Spleen (tissue), 11 donors: ENCODE data around the gene LRRC42. TPM values are rescaled to one million over a fixed set of nuclear protein-coding genes. Genes with fewer than 3 reads are reported as not detected.

Experiments
- DNase-seq: peaks from one replicate; pipeline ENCODE4 v3.0.0-alpha.2; 2020
- H3K27ac ChIP-seq, 8 donors: fragments of 200-600 bp; sonication (generic) in 7 of 8; 1 replicate in 4 of 8; 2 replicates in 4 of 8; pipeline versions ENCODE4 v1.5.0 to v1.8.0; 2016 to 2021; ENCODE audit warnings: inconsistent platforms in 4 of 8, mild to moderate bottlenecking in 4 of 8, moderate library complexity in 1 of 8
- H3K27me3 ChIP-seq, 7 donors: fragments of 200-600 bp; sonication (generic) in 6 of 7; replicated peaks in 1 of 7; 1 replicate in 4 of 7; 2 replicates in 3 of 7; pipeline versions ENCODE4 v1.5.0 to v1.8.0; 2016 to 2021; ENCODE audit warnings: inconsistent platforms in 3 of 7, mild to moderate bottlenecking in 1 of 7
- H3K36me3 ChIP-seq, 6 donors: fragments of 200-600 bp; sonication (generic) in 5 of 6; 1 replicate in 4 of 6; 2 replicates in 2 of 6; pipeline versions ENCODE4 v1.5.0 to v1.8.0; 2016 to 2021; ENCODE audit warnings: inconsistent platforms in 2 of 6
- H3K4me1 ChIP-seq, 6 donors: fragments of 200-600 bp; sonication (generic) in 5 of 6; 1 replicate in 3 of 6; 2 replicates in 3 of 6; pipeline versions ENCODE4 v1.5.0 to v1.8.0; 2016 to 2021; ENCODE audit warnings: inconsistent platforms in 3 of 6
- H3K4me3 ChIP-seq, 8 donors: fragments of 200-600 bp; sonication (generic) in 7 of 8; 1 replicate in 4 of 8; 2 replicates in 4 of 8; pipeline versions ENCODE4 v1.5.0 to v1.8.0; 2016 to 2021; ENCODE audit warnings: inconsistent platforms in 4 of 8, mild to moderate bottlenecking in 4 of 8, moderate library complexity in 2 of 8
- H3K9me3 ChIP-seq, 8 donors: fragments of 200-600 bp; sonication (generic) in 7 of 8; 1 replicate in 4 of 8; 2 replicates in 4 of 8; pipeline versions ENCODE4 v1.5.0 to v1.8.0; 2016 to 2021; ENCODE audit warnings: inconsistent platforms in 4 of 8
- POLR2A ChIP-seq, 3 donors: fragments of 450-650 bp; IDR thresholded peaks; one replicate each; pipeline ENCODE4 v1.5.1; 2017; ENCODE audit warnings: antibody characterized with exemption in 3 of 3, mild to moderate bottlenecking in 1 of 3
- POLR2AphosphoS5 ChIP-seq, 3 donors: sonication (generic); formaldehyde crosslinking; IDR thresholded peaks; one replicate each; pipeline ENCODE4 v1.5.1; 2017; ENCODE audit warnings: antibody characterized with exemption in 3 of 3
- WGBS, 5 donors: extraction: QIAGEN DNeasy Blood & Tissue Kit in 3 of 5; methylation state at CpG; one replicate each; pipeline versions ENCODE4 v1.1.5 to v1.1.7; 2013 to 2018; 5-methylcytosine and 5-hydroxymethylcytosine counted together
- intact Hi-C: fragments of 100-400 bp; cut with DNase I; formaldehyde crosslinking; loops from one replicate; pipeline ENCODE4 v1.15.0; 2023; ENCODE audit warnings: low total_unique reads
- polyA plus RNA-seq, 3 donors: library from polyadenylated mRNA; stranded (reverse); fragments of 200-250 nt; gene quantifications; one replicate each; pipeline ENCODE4 v1.2.1, GENCODE V29; 2013
- total RNA-seq, 7 donors: library from RNA; depleted of rRNA in 3 of 7; stranded (reverse); fragments of >200 nt in 3 of 7; fragmentation: NEBNext Ultra II Directional in 4 of 7; extraction: Animal tissue kit (Norgen Biotek cat#: 25700) in 4 of 7; gene quantifications; one replicate each; pipeline versions ENCODE4 v1.1.0 to v1.2.1, GENCODE V29; 2016 to 2021
- TF ChIP-seq, protein P1 (sequence below), 11 experiments: fragments of 200-600 bp in 7 of 11; fragments of 450-650 bp in 4 of 11; sonication (generic) in 4 of 11; IDR thresholded peaks in 8 of 11; conservative IDR thresholded peaks in 3 of 11; 1 replicate in 7 of 11; 2 replicates in 4 of 11; pipeline versions ENCODE4 v1.4.0 to v1.8.0; 2016 to 2021; ENCODE audit warnings: antibody characterized with exemption in 11 of 11, inconsistent platforms in 4 of 11, mild to moderate bottlenecking in 1 of 11
- donor health status: healthy with polysubstance abuse.
- donor health status: DM: no; HTN: no; CAD: no; lungs with moderate emphysema.
- donor health status: DM: no; HTN: no; CAD: no.
- donor health status: Bipolar disorder and iron deficiency.
- donor health status: healthy.
- donor health status: DM: no; HTN: no; CAD: no.
- donor health status: DM: yes; HTN: yes; CAD: no.

LRRC42 gene
- total and polyA plus RNA-seq, 10 donors: 4.9 to 13.8 (median 10.5) TPM

DNA sequence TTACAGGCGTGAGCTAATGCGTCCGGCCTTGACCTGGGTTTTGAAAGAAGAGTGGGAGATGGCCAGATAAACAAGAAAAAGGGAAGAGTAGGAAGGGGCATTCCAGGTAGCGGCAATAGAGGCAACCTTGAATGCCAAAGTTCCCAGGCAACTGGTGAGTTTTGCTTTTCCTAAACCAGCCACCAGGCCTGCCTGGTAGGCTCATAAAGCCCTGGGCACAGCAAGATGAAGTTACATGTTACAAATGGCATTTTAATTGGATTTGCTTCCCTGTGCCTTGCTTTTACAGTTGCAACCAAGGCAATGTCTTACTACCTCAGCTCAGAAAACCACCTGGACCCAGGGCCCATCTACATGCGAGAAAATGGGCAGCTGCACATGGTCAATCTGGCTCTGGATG lies 5.5 kb downstream of the LRRC42 start:
- 88 to 94% (median 92%) methylated on average over 5 of the region's 5 CpGs for WGBS, 5 donors
- H3K9me3 ChIP-seq: no peaks in the 10 kb centered on the region

DNA sequence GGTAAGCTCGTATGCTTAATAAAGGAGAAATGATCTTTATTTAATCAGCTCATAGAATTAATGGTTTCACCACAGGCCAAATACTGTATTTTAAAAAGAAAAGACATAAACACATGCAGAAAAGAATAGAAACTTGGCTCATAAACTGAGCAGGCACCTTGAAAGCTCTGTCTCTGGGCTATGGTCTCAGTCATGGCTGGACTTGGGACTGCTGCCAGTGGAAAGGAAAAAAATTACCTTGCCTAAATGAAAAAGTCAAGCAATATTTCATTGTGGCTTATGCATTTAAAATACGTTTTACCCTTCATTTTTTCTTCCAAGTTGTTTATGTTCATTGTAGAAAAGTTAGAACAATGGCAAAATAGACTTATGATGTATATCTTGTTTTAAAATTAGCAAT lies 8.0 kb downstream of the LRRC42 start:
- WGBS, 5 donors: 84 to 94% (median 91%) methylated on average over 2 of the region's 2 CpGs
- intact Hi-C loops: loop anchor here (10.0 kb wide), 1 partner anchor 91 kb away; no protein-coding TSS in a partner anchor

More for the DNA sequence above, 5.5 kb downstream of the LRRC42 start:
- Histone ChIP-seq H3K27me3 (no peaks in the 10 kb centered on the region), H3K4me3 (no peak overlapping the region), H3K27ac (no peak overlapping the region), H3K36me3 (peaks cover 0 to 48% (median 17%) of the 10 kb centered on the region in 6 donors), H3K4me1 (peaks cover 7 to 33% (median 13%) of the 10 kb centered on the region in 6 donors)
- TF ChIP-seq POLR2AphosphoS5 (IDR thresholded peaks at IDR 0.05) (no peak), POLR2A (IDR thresholded peaks at IDR 0.05) (no peak)
- intact Hi-C loops: loop anchor here (10.0 kb wide), 1 partner anchor 93 kb away; no protein-coding TSS in a partner anchor
- no peak for DNase-seq

DNA sequence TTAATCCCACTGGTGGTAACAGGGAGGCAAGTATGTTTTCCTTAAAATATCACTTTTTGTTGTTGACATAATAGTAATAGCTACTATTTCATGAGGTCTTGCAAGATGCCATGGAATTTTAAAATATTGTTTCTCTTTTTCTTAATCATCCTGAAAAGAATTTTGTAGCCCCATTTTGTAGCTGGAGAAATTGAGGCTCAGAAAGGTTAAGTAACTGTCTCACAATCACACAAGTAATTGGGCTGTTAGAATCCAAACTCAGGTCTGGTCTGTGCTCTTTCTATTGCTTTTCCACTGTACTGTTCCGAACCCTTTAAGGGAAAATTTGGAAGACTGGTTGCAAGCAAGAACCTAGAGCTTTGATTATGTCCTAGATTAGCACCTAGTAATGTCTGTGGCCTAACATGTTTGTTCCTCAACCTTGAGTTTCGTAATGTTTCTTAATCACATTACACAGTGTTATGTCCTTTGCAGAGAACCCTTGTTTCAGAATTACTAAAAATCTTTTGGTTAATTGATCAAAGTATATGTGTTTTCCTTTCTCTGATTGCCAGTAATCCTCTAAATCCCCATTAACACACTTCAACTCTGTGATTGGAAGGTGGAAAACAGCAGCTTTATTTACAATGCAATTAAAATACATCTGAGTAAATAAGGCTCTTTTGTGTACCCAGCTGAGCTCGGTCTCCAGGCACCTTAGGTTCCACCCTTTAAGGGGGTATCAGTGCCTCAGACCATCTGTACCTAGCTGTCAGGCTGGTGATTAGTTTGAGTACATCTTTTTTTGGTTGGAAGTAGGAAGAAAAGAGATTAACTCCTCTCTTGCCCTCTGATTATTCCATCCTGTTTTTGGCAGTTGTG lies 10.4 kb downstream of the LRRC42 start:
- Histone ChIP-seq H3K9me3 (no peaks in the 10 kb centered on the region), H3K27me3 (no peaks in the 10 kb centered on the region), H3K4me1 (peaks cover 0 to 27% (median 0%) of the 10 kb centered on the region in 6 donors), H3K4me3 (no peak overlapping the region), H3K27ac (peak overlapping the region in 3 of 8 donors; percentile 47 to 70 (median 53)), H3K36me3 (peaks cover 0 to 92% (median 30%) of the 10 kb centered on the region in 6 donors)
- intact Hi-C loops: loop anchor here (5.0 to 10.0 kb wide), 2 partner anchors 88 to 89 kb away; no protein-coding TSS in a partner anchor
- no peak for DNase-seq
- no peak for TF ChIP-seq POLR2AphosphoS5 (IDR thresholded peaks at IDR 0.05)
- TF ChIP-seq, protein P1, sequence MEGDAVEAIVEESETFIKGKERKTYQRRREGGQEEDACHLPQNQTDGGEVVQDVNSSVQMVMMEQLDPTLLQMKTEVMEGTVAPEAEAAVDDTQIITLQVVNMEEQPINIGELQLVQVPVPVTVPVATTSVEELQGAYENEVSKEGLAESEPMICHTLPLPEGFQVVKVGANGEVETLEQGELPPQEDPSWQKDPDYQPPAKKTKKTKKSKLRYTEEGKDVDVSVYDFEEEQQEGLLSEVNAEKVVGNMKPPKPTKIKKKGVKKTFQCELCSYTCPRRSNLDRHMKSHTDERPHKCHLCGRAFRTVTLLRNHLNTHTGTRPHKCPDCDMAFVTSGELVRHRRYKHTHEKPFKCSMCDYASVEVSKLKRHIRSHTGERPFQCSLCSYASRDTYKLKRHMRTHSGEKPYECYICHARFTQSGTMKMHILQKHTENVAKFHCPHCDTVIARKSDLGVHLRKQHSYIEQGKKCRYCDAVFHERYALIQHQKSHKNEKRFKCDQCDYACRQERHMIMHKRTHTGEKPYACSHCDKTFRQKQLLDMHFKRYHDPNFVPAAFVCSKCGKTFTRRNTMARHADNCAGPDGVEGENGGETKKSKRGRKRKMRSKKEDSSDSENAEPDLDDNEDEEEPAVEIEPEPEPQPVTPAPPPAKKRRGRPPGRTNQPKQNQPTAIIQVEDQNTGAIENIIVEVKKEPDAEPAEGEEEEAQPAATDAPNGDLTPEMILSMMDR (IDR thresholded peaks at IDR 0.05 in 8 of 11, conservative IDR thresholded peaks at IDR 0.05 in 3 of 11): no peak
- TF ChIP-seq POLR2A (IDR thresholded peaks at IDR 0.05): no peak
- 68 to 82% (median 79%) methylated on average over 3 of the region's 3 CpGs for WGBS, 5 donors

More for the DNA sequence above, 8.0 kb downstream of the LRRC42 start:
- no peak for DNase-seq
- Histone ChIP-seq H3K9me3 (no peaks in the 10 kb centered on the region), H3K27ac (no peak overlapping the region), H3K36me3 (peaks cover 0 to 72% (median 17%) of the 10 kb centered on the region in 6 donors), H3K27me3 (no peaks in the 10 kb centered on the region), H3K4me1 (peaks cover 0 to 27% (median 0%) of the 10 kb centered on the region in 6 donors), H3K4me3 (no peak overlapping the region)
- TF ChIP-seq, protein P1 (IDR thresholded peaks at IDR 0.05 in 8 of 11, conservative IDR thresholded peaks at IDR 0.05 in 3 of 11): no peak
- TF ChIP-seq POLR2AphosphoS5 (IDR thresholded peaks at IDR 0.05): no peak
- no peak for TF ChIP-seq POLR2A (IDR thresholded peaks at IDR 0.05)

DNA sequence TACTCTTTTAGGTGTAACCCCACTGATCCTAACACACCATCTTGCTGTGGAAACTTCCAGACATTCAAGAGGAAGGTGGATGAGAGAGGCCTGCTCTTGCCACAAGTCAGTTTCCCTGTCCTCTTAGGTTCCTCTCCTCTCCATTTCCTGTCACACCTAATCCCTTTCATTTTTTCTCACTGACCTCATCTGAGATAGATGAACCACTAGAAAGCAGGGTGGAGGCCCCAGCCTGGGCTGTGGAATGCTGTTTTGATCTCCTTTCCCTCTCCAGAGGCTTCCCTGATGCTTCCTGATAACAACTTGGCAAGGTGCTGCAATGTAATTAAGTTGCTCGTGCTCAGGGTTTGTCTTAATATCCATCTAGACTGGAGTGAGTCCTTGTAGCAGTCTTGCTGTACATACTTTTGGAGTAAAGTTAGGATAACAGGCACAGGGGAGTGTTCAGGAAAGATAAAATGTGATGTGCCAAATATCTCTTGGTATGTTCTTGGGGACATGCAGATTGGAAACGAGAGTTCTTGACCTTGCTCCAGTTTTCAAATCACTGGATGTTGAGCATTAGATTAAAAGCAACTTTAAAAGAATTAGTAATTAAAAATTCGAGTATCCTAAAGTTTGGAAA lies 11.2 kb downstream of the LRRC42 start:
- Histone ChIP-seq H3K4me3 (no peak overlapping the region), H3K27ac (peak overlapping the region in 3 of 8 donors; percentile 47 to 70 (median 53)), H3K36me3 (peaks cover 0 to 92% (median 32%) of the 10 kb centered on the region in 6 donors), H3K4me1 (peaks cover 0 to 27% (median 0%) of the 10 kb centered on the region in 6 donors), H3K9me3 (no peaks in the 10 kb centered on the region), H3K27me3 (no peaks in the 10 kb centered on the region)
- 75 to 90% (median 77%) methylated on average over 3 of the region's 3 CpGs for WGBS, 5 donors
- TF ChIP-seq, protein P1 (IDR thresholded peaks at IDR 0.05 in 8 of 11, conservative IDR thresholded peaks at IDR 0.05 in 3 of 11): no peak
- no peak for TF ChIP-seq POLR2A (IDR thresholded peaks at IDR 0.05)
- TF ChIP-seq POLR2AphosphoS5 (IDR thresholded peaks at IDR 0.05): no peak
- DNase-seq: no peak
- intact Hi-C loops: loop anchor here (5.0 to 10.0 kb wide), 2 partner anchors 87 to 90 kb away; no protein-coding TSS in a partner anchor
